Rectal smooth muscle tissue (tissue), 1 donor: ENCODE measurements around the gene PLD5.

Experiments
- H3K27ac ChIP-seq: one replicate; pipeline ENCODE4 v1.7.0; 2013; ENCODE audit warnings: low read depth, low read length, inconsistent platforms
- H3K27me3 ChIP-seq: one replicate; pipeline ENCODE4 v1.7.0; 2013; ENCODE audit warnings: low read length; ENCODE audit not compliant: control insufficient read depth, insufficient read depth
- H3K36me3 ChIP-seq: one replicate; pipeline ENCODE4 v1.7.0; 2013; ENCODE audit warnings: low read length; ENCODE audit not compliant: control insufficient read depth, insufficient read depth
- H3K4me1 ChIP-seq: one replicate; pipeline ENCODE4 v1.7.0; 2013; ENCODE audit warnings: low read length; ENCODE audit not compliant: control insufficient read depth, insufficient read depth
- H3K4me3 ChIP-seq: one replicate; pipeline ENCODE4 v1.7.0; 2013; ENCODE audit warnings: low read length
- H3K9ac ChIP-seq: one replicate; pipeline ENCODE4 v1.7.0; 2013; ENCODE audit warnings: low read length

PLD5 gene

GRCh38 chr1:242534753-242535152, 10.3 kb upstream of the PLD5 start:
- no peaks in the 10 kb centered on the region for H3K36me3 ChIP-seq
- H3K4me1 ChIP-seq: no peaks in the 10 kb centered on the region
- H3K27me3 ChIP-seq: no peaks in the 10 kb centered on the region
- H3K27ac ChIP-seq: no peak overlapping the region
- H3K9ac ChIP-seq: no peak overlapping the region
- no peak overlapping the region for H3K4me3 ChIP-seq

GRCh38 chr1:242530761-242531160, 6.3 kb upstream of the PLD5 start:
- no peak overlapping the region for H3K27ac ChIP-seq
- H3K9ac ChIP-seq: no peak overlapping the region
- H3K36me3 ChIP-seq: no peaks in the 10 kb centered on the region
- no peak overlapping the region for H3K4me3 ChIP-seq
- no peaks in the 10 kb centered on the region for H3K27me3 ChIP-seq
- no peaks in the 10 kb centered on the region for H3K4me1 ChIP-seq

- Histone ChIP-seq H3K27me3 (peaks cover 3% of the 10 kb centered on the region), H3K9ac (no peak overlapping the region), H3K4me1 (no peaks in the 10 kb centered on the region), H3K27ac (no peak overlapping the region), H3K4me3 (no peak overlapping the region), H3K36me3 (no peaks in the 10 kb centered on the region)
Measured at GRCh38 chr1:242525769-242526168, 1.3 kb upstream of the PLD5 start.

GRCh38 chr1:242525360-242525722, 844 bp upstream of the PLD5 start:
- no peak overlapping the region for H3K4me3 ChIP-seq
- peaks cover 3% of the 10 kb centered on the region for H3K27me3 ChIP-seq
- no peaks in the 10 kb centered on the region for H3K4me1 ChIP-seq
- H3K9ac ChIP-seq: no peak overlapping the region
- H3K36me3 ChIP-seq: no peaks in the 10 kb centered on the region
- H3K27ac ChIP-seq: no peak overlapping the region

- H3K4me1 ChIP-seq: no peaks in the 10 kb centered on the region
- H3K36me3 ChIP-seq: no peaks in the 10 kb centered on the region
- H3K4me3 ChIP-seq: peak overlapping the region; percentile 41
- no peak overlapping the region for H3K9ac ChIP-seq
- peaks cover 3% of the 10 kb centered on the region for H3K27me3 ChIP-seq
- no peak overlapping the region for H3K27ac ChIP-seq
Measured at GRCh38 chr1:242523719-242524570, 552 bp downstream of the PLD5 start.

GRCh38 chr1:242522996-242523718, 1.3 kb downstream of the PLD5 start:
- Histone ChIP-seq H3K36me3 (no peaks in the 10 kb centered on the region), H3K4me1 (no peaks in the 10 kb centered on the region), H3K27ac (no peak overlapping the region), H3K9ac (no peak overlapping the region), H3K27me3 (peaks cover 3% of the 10 kb centered on the region), H3K4me3 (peak overlapping the region; percentile 41)

- no peaks in the 10 kb centered on the region for H3K36me3 ChIP-seq
- H3K27me3 ChIP-seq: peaks cover 3% of the 10 kb centered on the region
- no peak overlapping the region for H3K27ac ChIP-seq
- H3K4me3 ChIP-seq: no peak overlapping the region
- H3K9ac ChIP-seq: no peak overlapping the region
- H3K4me1 ChIP-seq: no peaks in the 10 kb centered on the region
Measured at GRCh38 chr1:242522304-242522945, 2.1 kb downstream of the PLD5 start.

GRCh38 chr1:242515555-242515954, 8.9 kb downstream of the PLD5 start:
- H3K36me3 ChIP-seq: no peaks in the 10 kb centered on the region
- H3K27ac ChIP-seq: no peak overlapping the region
- H3K4me3 ChIP-seq: no peak overlapping the region
- H3K9ac ChIP-seq: no peak overlapping the region
- no peaks in the 10 kb centered on the region for H3K27me3 ChIP-seq
- H3K4me1 ChIP-seq: no peaks in the 10 kb centered on the region

GRCh38 chr1:242506724-242507123, 17.8 kb downstream of the PLD5 start:
- Histone ChIP-seq H3K9ac (no peak overlapping the region), H3K36me3 (no peaks in the 10 kb centered on the region), H3K4me1 (no peaks in the 10 kb centered on the region), H3K4me3 (no peak overlapping the region), H3K27ac (no peak overlapping the region), H3K27me3 (no peaks in the 10 kb centered on the region)

GRCh38 chr1:242489545-242489944, 35.0 kb downstream of the PLD5 start:
- Histone ChIP-seq H3K36me3 (no peaks in the 10 kb centered on the region), H3K9ac (no peak overlapping the region), H3K27me3 (no peaks in the 10 kb centered on the region), H3K4me1 (no peaks in the 10 kb centered on the region), H3K27ac (no peak overlapping the region), H3K4me3 (no peak overlapping the region)

- H3K9ac ChIP-seq: no peak overlapping the region
- H3K4me1 ChIP-seq: no peaks in the 10 kb centered on the region
- no peaks in the 10 kb centered on the region for H3K27me3 ChIP-seq
- no peaks in the 10 kb centered on the region for H3K36me3 ChIP-seq
- no peak overlapping the region for H3K27ac ChIP-seq
- no peak overlapping the region for H3K4me3 ChIP-seq
Measured at GRCh38 chr1:242477944-242478343, 46.6 kb downstream of the PLD5 start.

GRCh38 chr1:242470774-242471173, 53.7 kb downstream of the PLD5 start:
- Histone ChIP-seq H3K27me3 (no peaks in the 10 kb centered on the region), H3K36me3 (no peaks in the 10 kb centered on the region), H3K4me1 (no peaks in the 10 kb centered on the region), H3K27ac (no peak overlapping the region), H3K9ac (no peak overlapping the region), H3K4me3 (no peak overlapping the region)
